HepG2 (cell line): ENCODE results near the gene HTR1A.

Experiments
- REL ChIP-seq: sonication (generic); formaldehyde crosslinking; conservative IDR thresholded peaks from 2 replicates; pipeline ENCODE4 v1.8.0; 2022; ENCODE audit warnings: mild to moderate bottlenecking, missing genetic modification reagents, moderate library complexity
- ZNF317 ChIP-seq: sonication (generic); formaldehyde crosslinking; IDR thresholded peaks from 2 replicates; pipeline ENCODE4 v1.5.0; 2020; ENCODE audit warnings: mild to moderate bottlenecking, missing genetic modification reagents
- ZNF670 ChIP-seq: sonication (generic); formaldehyde crosslinking; IDR thresholded peaks from 2 replicates; pipeline ENCODE4 v1.8.0; 2022; ENCODE audit warnings: mild to moderate bottlenecking, missing genetic modification reagents, borderline replicate concordance
- TF ChIP-seq, protein P1 (sequence below): sonication (generic); formaldehyde crosslinking; IDR thresholded peaks from 2 replicates; pipeline ENCODE4 v1.8.1; 2023; ENCODE audit warnings: mild to moderate bottlenecking, inconsistent platforms, moderate library complexity, missing genetic modification reagents, borderline replicate concordance
- TF ChIP-seq, protein P2 (sequence below): sonication (generic); formaldehyde crosslinking; IDR thresholded peaks from 2 replicates; pipeline ENCODE4 v1.5.0; 2020; ENCODE audit warnings: mild to moderate bottlenecking, missing genetic modification reagents, moderate library complexity
- TF ChIP-seq, protein P3 (sequence below): sonication (generic); formaldehyde crosslinking; IDR thresholded peaks from 2 replicates; pipeline ENCODE4 v1.8.0; 2022; ENCODE audit warnings: missing genetic modification reagents, mild to moderate bottlenecking, inconsistent platforms, borderline replicate concordance

DNA sequence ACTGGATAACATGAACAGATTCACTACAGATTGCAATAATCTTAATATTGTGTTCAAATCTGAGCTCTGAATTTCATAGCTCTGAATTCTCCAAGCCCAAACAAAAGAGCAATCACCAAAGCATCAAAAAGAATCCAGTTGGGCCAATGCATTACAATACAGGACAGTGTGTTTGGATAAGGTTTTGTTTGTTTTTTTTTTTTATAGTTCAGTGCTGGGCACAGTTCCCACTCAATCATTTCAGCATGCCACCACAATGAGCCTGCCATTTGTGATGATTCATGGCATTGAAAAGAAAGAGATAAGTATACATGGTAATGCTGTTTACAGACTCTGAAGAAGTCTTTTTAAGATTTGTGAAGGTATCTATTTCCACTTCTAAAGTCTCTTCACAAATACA, 1.7 kb upstream of the HTR1A start:
- TF ChIP-seq, protein P1, sequence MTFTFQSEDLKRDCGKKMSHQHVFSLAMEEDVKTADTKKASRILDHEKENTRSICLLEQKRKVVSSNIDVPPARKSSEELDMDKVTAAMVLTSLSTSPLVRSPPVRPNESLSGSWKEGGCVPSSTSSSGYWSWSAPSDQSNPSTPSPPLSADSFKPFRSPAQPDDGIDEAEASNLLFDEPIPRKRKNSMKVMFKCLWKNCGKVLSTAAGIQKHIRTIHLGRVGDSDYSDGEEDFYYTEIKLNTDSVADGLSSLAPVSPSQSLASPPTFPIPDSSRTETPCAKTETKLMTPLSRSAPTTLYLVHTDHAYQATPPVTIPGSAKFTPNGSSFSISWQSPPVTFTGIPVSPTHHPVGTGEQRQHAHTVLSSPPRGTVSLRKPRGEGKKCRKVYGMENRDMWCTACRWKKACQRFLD (CRISPR knock-in tag), result no peak
- TF ChIP-seq, protein P2, sequence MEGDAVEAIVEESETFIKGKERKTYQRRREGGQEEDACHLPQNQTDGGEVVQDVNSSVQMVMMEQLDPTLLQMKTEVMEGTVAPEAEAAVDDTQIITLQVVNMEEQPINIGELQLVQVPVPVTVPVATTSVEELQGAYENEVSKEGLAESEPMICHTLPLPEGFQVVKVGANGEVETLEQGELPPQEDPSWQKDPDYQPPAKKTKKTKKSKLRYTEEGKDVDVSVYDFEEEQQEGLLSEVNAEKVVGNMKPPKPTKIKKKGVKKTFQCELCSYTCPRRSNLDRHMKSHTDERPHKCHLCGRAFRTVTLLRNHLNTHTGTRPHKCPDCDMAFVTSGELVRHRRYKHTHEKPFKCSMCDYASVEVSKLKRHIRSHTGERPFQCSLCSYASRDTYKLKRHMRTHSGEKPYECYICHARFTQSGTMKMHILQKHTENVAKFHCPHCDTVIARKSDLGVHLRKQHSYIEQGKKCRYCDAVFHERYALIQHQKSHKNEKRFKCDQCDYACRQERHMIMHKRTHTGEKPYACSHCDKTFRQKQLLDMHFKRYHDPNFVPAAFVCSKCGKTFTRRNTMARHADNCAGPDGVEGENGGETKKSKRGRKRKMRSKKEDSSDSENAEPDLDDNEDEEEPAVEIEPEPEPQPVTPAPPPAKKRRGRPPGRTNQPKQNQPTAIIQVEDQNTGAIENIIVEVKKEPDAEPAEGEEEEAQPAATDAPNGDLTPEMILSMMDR (CRISPR knock-in tag), result no peak
- TF ChIP-seq ZNF670 (CRISPR knock-in tag) (no peak), ZNF317 (no peak), REL (CRISPR knock-in tag) (no peak)
- TF ChIP-seq, protein P3, sequence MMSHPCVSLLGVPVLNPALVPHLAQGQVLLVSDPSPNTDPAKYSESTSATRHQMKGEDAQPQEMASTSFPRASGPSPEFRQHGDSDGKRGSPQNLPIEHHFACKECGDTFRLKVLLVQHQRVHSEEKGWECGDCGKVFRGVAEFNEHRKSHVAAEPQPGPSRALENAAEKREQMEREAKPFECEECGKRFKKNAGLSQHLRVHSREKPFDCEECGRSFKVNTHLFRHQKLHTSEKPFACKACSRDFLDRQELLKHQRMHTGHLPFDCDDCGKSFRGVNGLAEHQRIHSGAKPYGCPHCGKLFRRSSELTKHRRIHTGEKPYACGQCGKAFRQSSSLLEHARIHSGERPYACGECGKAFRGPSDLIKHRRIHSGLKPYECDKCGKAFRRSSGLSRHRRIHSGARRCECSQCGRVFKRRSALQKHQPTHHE (CRISPR knock-in tag), result no peak
